Tibial artery (tissue), 4 donors: ENCODE measurements around the gene RFK.

Experiments used
- DNase-seq, 2 donors: peaks; one replicate each; pipeline ENCODE4 v3.0.0-alpha.2; 2019
- H3K27ac ChIP-seq, 2 donors: fragments of 200-600 bp; sonication (generic) in 1 of 2; 1 replicate in 1 of 2; 2 replicates in 1 of 2; pipeline ENCODE4 v1.5.1; 2018 to 2019; ENCODE audit warnings: mild to moderate bottlenecking in 1 of 2
- H3K27me3 ChIP-seq, 2 donors: fragments of 200-600 bp; sonication (generic) in 1 of 2; one replicate each; pipeline versions ENCODE4 v1.5.1 to v1.6.0; 2016 to 2019
- H3K36me3 ChIP-seq, 3 donors: fragments of 200-600 bp; sonication (generic) in 2 of 3; one replicate each; pipeline ENCODE4 v1.5.1; 2016 to 2019; ENCODE audit warnings: mild to moderate bottlenecking in 2 of 3
- H3K4me1 ChIP-seq, 4 donors: fragments of 200-600 bp; sonication (generic) in 2 of 4; 1 replicate in 3 of 4; 2 replicates in 1 of 4; pipeline ENCODE4 v1.5.1; 2016 to 2019
- H3K4me3 ChIP-seq, 2 donors: fragments of 200-600 bp; sonication (generic) in 1 of 2; 1 replicate in 1 of 2; 2 replicates in 1 of 2; pipeline ENCODE4 v1.5.1; 2018 to 2019; ENCODE audit warnings: mild to moderate bottlenecking in 2 of 2
- H3K9me3 ChIP-seq, 3 donors: fragments of 200-600 bp; sonication (generic) in 1 of 3; one replicate each; pipeline ENCODE4 v1.5.1; 2016 to 2019
- CTCF ChIP-seq, 2 experiments: fragments of 200-600 bp in 1 of 2; fragments of 450-650 bp in 1 of 2; IDR thresholded peaks; one replicate each; pipeline ENCODE4 v1.5.1; 2017 to 2019; ENCODE audit warnings: antibody characterized with exemption in 2 of 2, mild to moderate bottlenecking in 1 of 2, moderate library complexity in 1 of 2
- intact Hi-C: fragments of 100-400 bp; cut with DNase I; formaldehyde crosslinking; loops from one replicate; pipeline ENCODE4 v1.15.0; 2023; ENCODE audit warnings: low total_unique reads

Gene RFK

GRCh38 chr9:76415154-76415553 is 20.9 kb upstream of the RFK start:
- H3K4me1 ChIP-seq: peaks cover 0 to 6% (median 0%) of the 10 kb centered on the region in 4 donors

GRCh38 chr9:76414661-76415060 is 20.4 kb upstream of the RFK start:
- Histone ChIP-seq H3K9me3 (peaks cover 0 to 7% (median 3%) of the 10 kb centered on the region in 3 donors), H3K4me1 (peaks cover 0 to 6% (median 0%) of the 10 kb centered on the region in 4 donors), H3K27ac (no peak overlapping the region), H3K4me3 (no peak overlapping the region), H3K27me3 (no peaks in the 10 kb centered on the region), H3K36me3 (no peaks in the 10 kb centered on the region)
- DNase-seq: no peak
- intact Hi-C loops: no loop called here
- no peak for TF ChIP-seq CTCF (IDR thresholded peaks at IDR 0.05)

More at GRCh38 chr9:76415154-76415553, 20.9 kb upstream of the RFK start:
- TF ChIP-seq CTCF (IDR thresholded peaks at IDR 0.05): no peak
- Histone ChIP-seq H3K9me3 (peaks cover 0 to 7% (median 3%) of the 10 kb centered on the region in 3 donors), H3K27ac (no peak overlapping the region), H3K36me3 (no peaks in the 10 kb centered on the region), H3K4me3 (no peak overlapping the region), H3K27me3 (no peaks in the 10 kb centered on the region)
- intact Hi-C loops: no loop called here
- DNase-seq: no peak

- H3K4me3 ChIP-seq: no peak overlapping the region
- no peak for DNase-seq
- no peak overlapping the region for H3K27ac ChIP-seq
- no peaks in the 10 kb centered on the region for H3K27me3 ChIP-seq
- peaks cover 0 to 7% (median 3%) of the 10 kb centered on the region in 3 donors for H3K9me3 ChIP-seq
- peaks cover 0 to 6% (median 0%) of the 10 kb centered on the region in 4 donors for H3K4me1 ChIP-seq
- intact Hi-C loops: no loop called here
- no peak for TF ChIP-seq CTCF (IDR thresholded peaks at IDR 0.05)
- no peaks in the 10 kb centered on the region for H3K36me3 ChIP-seq
These were observed 19.4 kb upstream of the RFK start for GRCh38 chr9:76413658-76414057.

GRCh38 chr9:76412638-76413037 is 18.4 kb upstream of the RFK start:
- peaks cover 0 to 7% (median 3%) of the 10 kb centered on the region in 3 donors for H3K9me3 ChIP-seq
- intact Hi-C loops: no loop called here
- H3K27ac ChIP-seq: no peak overlapping the region
- H3K4me1 ChIP-seq: peaks cover 0 to 6% (median 0%) of the 10 kb centered on the region in 4 donors
- TF ChIP-seq CTCF (IDR thresholded peaks at IDR 0.05): no peak
- no peak overlapping the region for H3K4me3 ChIP-seq
- DNase-seq: no peak
- H3K27me3 ChIP-seq: no peaks in the 10 kb centered on the region
- no peaks in the 10 kb centered on the region for H3K36me3 ChIP-seq

GRCh38 chr9:76405868-76406267 is 11.6 kb upstream of the RFK start:
- intact Hi-C loops: no loop called here
- Histone ChIP-seq H3K4me1 (peaks cover 0 to 9% (median 0%) of the 10 kb centered on the region in 4 donors), H3K9me3 (no peaks in the 10 kb centered on the region), H3K27me3 (no peaks in the 10 kb centered on the region), H3K36me3 (no peaks in the 10 kb centered on the region), H3K27ac (no peak overlapping the region), H3K4me3 (no peak overlapping the region)
- no peak for TF ChIP-seq CTCF (IDR thresholded peaks at IDR 0.05)
- DNase-seq: no peak

- H3K36me3 ChIP-seq: no peaks in the 10 kb centered on the region
- intact Hi-C loops: no loop called here
- H3K9me3 ChIP-seq: no peaks in the 10 kb centered on the region
- no peak overlapping the region for H3K27ac ChIP-seq
- DNase-seq: no peak
- no peak for TF ChIP-seq CTCF (IDR thresholded peaks at IDR 0.05)
- peaks cover 0 to 9% (median 0%) of the 10 kb centered on the region in 4 donors for H3K4me1 ChIP-seq
- H3K4me3 ChIP-seq: no peak overlapping the region
- H3K27me3 ChIP-seq: no peaks in the 10 kb centered on the region
These were observed 11.1 kb upstream of the RFK start for GRCh38 chr9:76405340-76405739.
